GM18858 (cell line): ENCODE results near the gene POU2F2.
"Not testable (repeated sequence)": the region's sequence is repeated elsewhere in the genome, so short reads cannot be mapped to it uniquely, and the experiment has no call there.

Source experiments
- ATAC-seq: cut with Tn5 transposase; IDR thresholded peaks from one replicate; pipeline ENCODE4 v1.9.1; 2021; ENCODE audit not compliant: unreplicated experiment

The POU2F2 gene

GRCh38 chr19:42065051-42065450 lies 67.2 kb downstream of the POU2F2 start:
- no peak for ATAC-seq

DNA sequence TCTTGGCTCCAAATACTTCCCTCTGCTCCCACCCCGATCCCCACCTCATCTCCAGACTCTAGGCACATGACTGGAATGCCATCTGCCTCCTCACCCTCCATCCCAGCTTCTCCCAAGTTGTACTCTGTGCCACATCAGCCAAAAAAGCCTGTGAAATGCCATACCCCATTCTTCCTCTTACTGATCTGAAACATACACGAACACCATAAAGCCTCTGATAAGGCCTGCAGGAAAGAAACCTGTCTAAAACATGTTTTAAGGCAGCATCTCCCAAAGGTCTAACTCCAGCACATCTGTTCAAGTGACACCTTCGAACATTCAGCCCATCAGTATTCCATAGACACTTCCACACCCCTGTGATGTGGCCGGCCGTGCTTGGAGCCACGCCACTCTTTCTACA lies 67.8 kb downstream of the POU2F2 start:
- no peak for ATAC-seq

GRCh38 chr19:42062381-42062780 lies 69.9 kb downstream of the POU2F2 start:
- no peak for ATAC-seq

GRCh38 chr19:42060117-42060516 lies 72.1 kb downstream of the POU2F2 start:
- no peak for ATAC-seq

DNA sequence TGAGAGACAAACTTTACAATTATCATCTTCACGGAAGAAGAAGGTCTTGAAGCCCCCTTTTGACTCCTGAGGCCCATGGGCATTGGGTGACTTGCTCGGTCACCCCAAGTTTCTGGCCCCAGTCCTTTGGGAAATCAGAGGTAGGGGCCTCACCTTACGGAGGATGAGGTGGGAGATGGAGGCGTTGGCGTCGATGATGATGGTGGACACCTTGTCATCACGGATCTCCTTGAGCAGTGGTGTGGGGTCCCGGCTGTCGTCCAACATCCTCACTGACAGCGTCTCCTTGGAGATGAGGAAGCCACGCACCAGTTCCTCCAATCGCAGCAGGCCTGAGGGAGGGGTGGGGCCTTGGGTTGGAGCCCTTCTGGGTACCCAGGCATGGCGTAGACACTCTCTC lies 73.0 kb downstream of the POU2F2 start:
- ATAC-seq = no peak

DNA sequence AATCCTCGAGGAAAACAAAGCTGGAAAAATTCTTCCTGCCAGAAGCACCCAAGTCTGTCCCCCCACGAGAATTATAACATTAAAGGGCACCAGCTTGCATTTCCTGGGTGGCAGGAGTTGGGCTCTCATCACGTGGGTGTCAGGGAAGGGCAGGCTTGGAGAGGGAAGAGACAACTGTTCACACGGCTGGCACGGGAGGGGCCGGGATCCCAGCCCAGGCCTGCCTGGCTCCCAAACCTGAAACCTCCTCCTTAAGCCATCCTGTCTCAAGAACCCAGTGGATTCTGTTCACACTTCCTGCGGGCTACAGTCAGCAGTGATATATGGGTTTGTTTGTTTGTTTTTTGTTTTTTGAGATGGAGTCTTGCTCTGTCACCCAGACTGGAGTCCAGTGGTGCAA lies 74.4 kb downstream of the POU2F2 start:
- ATAC-seq = no peak

DNA sequence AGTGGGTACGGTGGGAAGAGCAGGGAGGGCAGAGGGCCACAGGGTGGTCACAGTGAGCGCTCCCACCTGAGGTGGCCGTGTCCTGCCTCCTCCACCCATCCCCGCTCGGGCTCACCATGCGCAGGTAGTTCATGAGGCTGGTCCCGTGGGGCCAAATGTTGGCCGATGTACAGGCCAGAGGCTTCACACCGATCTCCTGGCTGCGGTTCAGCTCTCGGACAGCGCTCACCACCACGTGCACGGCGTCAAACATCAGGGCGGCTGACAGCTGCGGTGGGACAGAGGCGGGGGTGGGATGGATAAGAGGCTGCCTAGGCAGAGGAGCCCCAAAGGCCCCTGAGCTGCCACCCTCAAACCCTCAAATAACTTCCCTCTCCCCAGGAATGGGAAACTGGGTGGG lies 78.0 kb downstream of the POU2F2 start:
- ATAC-seq = no peak

GRCh38 chr19:42053037-42053935 lies 79.0 kb downstream of the POU2F2 start:
- no peak for ATAC-seq

- ATAC-seq = no peak
Measured at GRCh38 chr19:42052241-42052863, 79.9 kb downstream of the POU2F2 start.

GRCh38 chr19:42051166-42052115 lies 80.8 kb downstream of the POU2F2 start:
- ATAC-seq = no peak

DNA sequence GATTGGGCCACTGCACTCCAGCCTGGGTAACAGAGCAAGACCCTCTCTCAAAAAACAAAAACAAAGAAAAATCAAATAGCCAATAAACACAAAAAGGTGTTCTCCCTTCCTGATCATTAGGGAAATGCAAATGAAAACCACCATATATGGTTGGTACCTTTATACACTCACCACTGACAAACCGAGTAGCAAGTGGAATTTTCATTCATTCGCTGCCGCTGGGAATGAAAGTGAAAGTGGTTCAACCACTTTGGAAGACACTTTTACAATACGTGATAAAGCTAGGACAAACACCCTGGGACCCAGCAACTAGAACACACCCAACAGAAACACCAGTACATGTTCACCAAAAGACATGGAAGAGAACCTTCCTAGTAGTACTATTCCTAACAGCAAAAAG lies 83.3 kb downstream of the POU2F2 start:
- no peak for ATAC-seq

DNA sequence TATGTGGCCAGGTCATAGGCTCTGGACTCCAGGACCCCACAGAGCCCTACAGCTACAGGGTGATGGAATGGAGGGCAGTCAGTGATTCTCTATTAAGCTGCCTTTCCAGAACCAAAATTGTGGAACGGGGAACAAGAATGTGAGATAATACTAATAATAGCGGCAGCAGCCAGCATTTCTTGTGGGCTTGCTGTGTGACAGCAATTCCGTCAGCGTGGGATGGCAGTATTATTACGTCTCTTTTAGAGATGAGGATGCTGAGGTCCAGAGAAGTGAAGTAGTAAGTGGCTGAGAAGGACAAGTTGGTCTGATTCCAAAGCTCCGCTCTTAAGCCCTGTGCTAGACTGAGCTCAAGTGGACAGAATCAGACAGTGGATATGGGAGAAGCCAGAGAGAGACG lies 86.7 kb downstream of the POU2F2 start:
- ATAC-seq = no peak

- ATAC-seq = no peak
Measured at GRCh38 chr19:42042455-42043170, 89.6 kb downstream of the POU2F2 start.

DNA sequence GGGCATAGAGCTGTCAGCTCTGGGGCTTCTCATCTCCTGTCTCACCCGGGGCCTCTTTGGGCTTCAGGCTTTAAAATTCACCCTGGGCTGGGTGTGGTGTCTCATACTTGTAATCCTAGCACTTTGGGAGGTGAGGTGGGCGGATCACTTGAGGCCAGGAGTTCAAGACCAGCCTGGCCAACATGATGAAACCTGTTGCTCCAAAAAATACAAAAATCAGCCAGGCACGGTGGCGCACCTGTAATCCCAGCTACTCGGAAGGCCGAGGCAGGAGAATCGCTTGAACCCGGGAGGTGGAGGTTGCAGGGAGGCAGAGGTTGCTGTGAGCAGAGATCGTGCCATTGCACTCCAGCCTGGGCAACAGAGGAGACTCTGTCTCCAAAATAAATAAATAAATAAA lies 91.8 kb downstream of the POU2F2 start:
- ATAC-seq = not testable (repeated sequence)

GRCh38 chr19:42040031-42040430 lies 92.2 kb downstream of the POU2F2 start:
- ATAC-seq = no peak

GRCh38 chr19:42038666-42039065 lies 93.6 kb downstream of the POU2F2 start:
- ATAC-seq = no peak

DNA sequence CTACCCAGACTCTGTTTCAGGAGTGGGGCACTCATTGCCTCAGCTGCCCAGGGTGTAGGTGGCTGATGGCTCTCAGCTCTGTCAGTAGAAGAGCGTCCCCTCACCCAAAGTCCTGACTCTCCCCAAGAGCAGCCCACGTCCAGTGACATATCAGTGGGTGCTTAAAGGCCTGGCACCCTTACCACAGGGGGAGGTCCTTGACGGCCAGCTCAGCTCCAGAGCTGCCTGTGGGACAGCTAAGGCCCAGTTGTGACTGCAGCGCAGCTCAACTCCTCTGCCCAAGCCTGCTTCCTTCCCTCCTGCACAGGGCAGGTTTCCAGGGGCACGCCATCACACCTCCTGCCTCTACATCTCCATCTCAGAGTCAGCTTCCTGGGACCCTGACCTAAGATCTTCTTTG lies 94.6 kb downstream of the POU2F2 start:
- no peak for ATAC-seq
